Testis (tissue), 3 donors: ENCODE results near the gene PSMA5. TPM values are rescaled to one million over a fixed set of nuclear protein-coding genes. Genes with fewer than 3 reads are reported as not detected.
"Not testable (repeated sequence)": the region's sequence is repeated elsewhere in the genome, so short reads cannot be mapped to it uniquely, and the experiment has no call there.

Source experiments
- DNase-seq: peaks from one replicate; pipeline ENCODE4 v3.0.0-alpha.2; 2019
- H3K27ac ChIP-seq, 2 donors: fragments of 200-600 bp; sonication (generic); one replicate each; pipeline ENCODE4 v1.5.1; 2019
- H3K27me3 ChIP-seq: fragments of 200-600 bp; sonication (generic); one replicate; pipeline ENCODE4 v1.5.1; 2019
- H3K36me3 ChIP-seq: fragments of 200-600 bp; sonication (generic); one replicate; pipeline ENCODE4 v1.5.1; 2017; ENCODE audit warnings: low read depth; ENCODE audit errors: missing control alignments
- H3K4me1 ChIP-seq: fragments of 200-600 bp; sonication (generic); one replicate; pipeline ENCODE4 v1.5.1; 2019
- H3K4me3 ChIP-seq, 2 donors: fragments of 200-600 bp; sonication (generic); one replicate each; pipeline ENCODE4 v1.5.1; 2017 to 2019
- H3K9me3 ChIP-seq: fragments of 200-600 bp; sonication (generic); one replicate; pipeline ENCODE4 v1.5.1; 2017
- CTCF ChIP-seq, 3 experiments: fragments of 450-650 bp in 2 of 3; fragments of 200-600 bp in 1 of 3; sonication (generic) in 1 of 3; IDR thresholded peaks; one replicate each; pipeline ENCODE4 v1.5.1; 2016 to 2019; ENCODE audit warnings: antibody characterized with exemption in 3 of 3, mild to moderate bottlenecking in 2 of 3, moderate library complexity in 1 of 3
- POLR2A ChIP-seq: fragments of 450-650 bp; IDR thresholded peaks from one replicate; pipeline ENCODE4 v1.6.1; 2017; ENCODE audit warnings: antibody characterized with exemption, mild to moderate bottlenecking, moderate library complexity
- WGBS, 2 donors: methylation state at CpG; one replicate each; pipeline ENCODE4 v1.1.5; 2018; 5-methylcytosine and 5-hydroxymethylcytosine counted together
- intact Hi-C: fragments of 100-400 bp; cut with DNase I; formaldehyde crosslinking; loops from one replicate; pipeline ENCODE4 v1.15.1; 2023; ENCODE audit warnings: low total_unique reads
- polyA plus RNA-seq: library from polyadenylated mRNA; stranded (reverse); fragments of 350-450 nt; fragmentation: Illumina TruSeq; extraction: RNeasy Lipid Tissue Mini Kit (QIAGEN cat#74804); gene quantifications from one replicate; pipeline ENCODE4 v1.2.3, GENCODE V29; 2014; ENCODE audit warnings: low read depth, low replicate concordance; ENCODE audit not compliant: insufficient read depth
- total RNA-seq, 2 donors: library from RNA; depleted of rRNA; stranded (reverse); fragments of >200 nt; gene quantifications; one replicate each; pipeline ENCODE4 v1.2.3, GENCODE V29; 2016

Gene PSMA5
- total and polyA plus RNA-seq, 3 donors from 2014 or later: 30.9 to 72.0 (median 56.9) TPM

DNA sequence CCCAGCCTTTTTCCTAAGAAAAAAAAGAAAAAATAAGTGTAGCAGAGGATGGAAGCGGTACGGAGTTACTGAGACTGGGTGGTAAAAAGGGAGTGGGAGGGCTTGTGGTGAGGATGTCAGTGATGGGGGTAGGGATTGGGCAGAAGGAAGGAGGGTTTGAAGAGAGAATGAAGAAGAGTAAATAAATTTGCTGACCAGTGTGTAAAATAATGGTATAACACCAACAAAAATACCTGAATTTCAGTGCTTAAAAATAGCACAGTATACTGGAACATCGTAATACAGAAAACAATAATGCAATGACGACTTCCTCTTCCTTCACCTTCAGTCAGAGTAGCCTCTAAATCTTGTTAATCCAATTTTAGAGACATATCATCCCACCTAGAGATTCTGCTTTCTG, 21.3 kb upstream of the PSMA5 start:
- DNase-seq: no peak
- Histone ChIP-seq H3K27ac (no peak overlapping the region), H3K36me3 (no peaks in the 10 kb centered on the region), H3K9me3 (no peaks in the 10 kb centered on the region), H3K4me1 (no peaks in the 10 kb centered on the region), H3K4me3 (no peak overlapping the region), H3K27me3 (no peaks in the 10 kb centered on the region)
- WGBS, 2 donors: 58 to 74% methylated on average over 4 of the region's 4 CpGs
- intact Hi-C loops: no loop called here
- TF ChIP-seq POLR2A (no peak), CTCF (IDR thresholded peaks at IDR 0.05) (no peak)

GRCh38 chr1:109445949-109446695, 19.9 kb upstream of the PSMA5 start:
- H3K4me3 ChIP-seq, H3K36me3 ChIP-seq, intact Hi-C loops, DNase-seq, H3K27me3 ChIP-seq, H3K27ac ChIP-seq, H3K4me1 ChIP-seq, H3K9me3 ChIP-seq: not testable (repeated sequence)
- 64 to 70% methylated on average over 11 of the region's 11 CpGs for WGBS, 2 donors

GRCh38 chr1:109444346-109444745, 18.1 kb upstream of the PSMA5 start:
- DNase-seq: no peak
- 86 to 90% methylated on average over 1 of the region's 1 CpG for WGBS, 2 donors
- intact Hi-C loops: no loop called here

DNA sequence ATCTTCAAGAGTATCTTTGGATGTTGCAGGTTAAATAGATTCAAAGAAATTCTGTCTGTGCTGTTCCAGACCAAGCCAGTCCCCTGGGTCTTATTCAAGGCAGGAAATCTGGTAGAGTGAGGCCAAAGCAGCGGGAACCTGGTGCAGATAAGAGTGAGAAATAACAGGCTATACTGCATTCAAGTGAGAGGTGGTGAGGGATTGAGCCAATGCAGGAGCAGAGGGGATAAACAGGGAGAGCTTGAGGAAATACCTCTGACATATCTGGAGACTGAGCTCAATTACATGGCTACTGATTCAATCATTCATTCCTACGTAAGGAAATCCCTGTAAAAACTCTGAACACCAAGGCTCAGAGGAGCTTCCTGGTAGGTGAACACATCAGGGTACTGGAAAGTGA, 17.2 kb upstream of the PSMA5 start:
- H3K9me3 ChIP-seq: no peaks in the 10 kb centered on the region
- no peaks in the 10 kb centered on the region for H3K4me1 ChIP-seq
- TF ChIP-seq CTCF (IDR thresholded peaks at IDR 0.05) (no peak), POLR2A (no peak)
- no peak overlapping the region for H3K4me3 ChIP-seq
- no peaks in the 10 kb centered on the region for H3K36me3 ChIP-seq
- H3K27me3 ChIP-seq: no peaks in the 10 kb centered on the region
- no peak for DNase-seq
- intact Hi-C loops: no loop called here
- H3K27ac ChIP-seq: no peak overlapping the region
- WGBS, 2 donors: 75 to 83% methylated on average over 2 of the region's 2 CpGs

More at GRCh38 chr1:109444346-109444745, 18.1 kb upstream of the PSMA5 start:
- H3K4me1 ChIP-seq: no peaks in the 10 kb centered on the region
- no peak overlapping the region for H3K4me3 ChIP-seq
- H3K9me3 ChIP-seq: no peaks in the 10 kb centered on the region
- H3K27ac ChIP-seq: no peak overlapping the region
- TF ChIP-seq POLR2A: no peak
- TF ChIP-seq CTCF (IDR thresholded peaks at IDR 0.05): no peak
- no peaks in the 10 kb centered on the region for H3K27me3 ChIP-seq
- H3K36me3 ChIP-seq: no peaks in the 10 kb centered on the region

GRCh38 chr1:109441069-109441468, 14.8 kb upstream of the PSMA5 start:
- no peak for DNase-seq
- no peaks in the 10 kb centered on the region for H3K4me1 ChIP-seq
- no peaks in the 10 kb centered on the region for H3K36me3 ChIP-seq
- H3K9me3 ChIP-seq: no peaks in the 10 kb centered on the region
- no peak overlapping the region for H3K4me3 ChIP-seq
- intact Hi-C loops: no loop called here
- WGBS, 2 donors: 48 to 52% methylated on average over 1 of the region's 1 CpG
- TF ChIP-seq CTCF (IDR thresholded peaks at IDR 0.05): no peak
- no peak for TF ChIP-seq POLR2A
- H3K27me3 ChIP-seq: no peaks in the 10 kb centered on the region
- H3K27ac ChIP-seq: no peak overlapping the region
